Naive thymus-derived CD4-positive, alpha-beta T cell (primary cell): ENCODE measurements around the gene NOP9. TPM values are rescaled to one million over a fixed set of nuclear protein-coding genes. Genes with fewer than 3 reads are reported as not detected.
A peak's percentile ranks its signal among the peaks of the same experiment; 100 is the strongest.

Experiments used
- ATAC-seq: fragments of 150-1000 bp; cut with Tn5 transposase; 2 replicates; pipeline ENCODE4 v1.10.0; 2021; ENCODE audit warnings: mild to moderate bottlenecking, moderate library complexity
- CTCF ChIA-PET: fragments of 350-600 bp; sonication (Branson Sonifier 250); formaldehyde crosslinking; loops from one replicate; lab custom pipeline; 2021; ENCODE audit warnings: antibody characterized with exemption; lab: Charles Lee
- POLR2A ChIA-PET: fragments of 350-600 bp; sonication (Branson Sonifier 250); formaldehyde crosslinking; loops from one replicate; lab custom pipeline; 2021; ENCODE audit warnings: antibody characterized with exemption, inconsistent platforms; lab: Charles Lee
- DNase-seq, 9 donors: peaks; one replicate each; pipeline versions ENCODE4 v3.0.0 to v3.0.0-alpha.2; 2020 to 2022; ENCODE audit warnings: mixed read lengths in 1 of 9
- H3K27ac ChIP-seq: one replicate; pipeline ENCODE4 v1.7.0; 2013; ENCODE audit warnings: mild to moderate bottlenecking, low read depth, low read length, moderate library complexity
- H3K27me3 ChIP-seq, 2 donors: one replicate each; pipeline ENCODE4 v1.7.0; 2013; ENCODE audit warnings: low read length in 2 of 2, mild to moderate bottlenecking in 2 of 2, moderate library complexity in 2 of 2; ENCODE audit not compliant: control insufficient read depth in 2 of 2, insufficient read depth in 2 of 2
- H3K36me3 ChIP-seq, 3 experiments: 1 replicate in 2 of 3; 2 replicates in 1 of 3; pipeline ENCODE4 v1.7.0; 2013; ENCODE audit warnings: low read length in 3 of 3, mild to moderate bottlenecking in 3 of 3, moderate library complexity in 1 of 3; ENCODE audit not compliant: insufficient read depth in 3 of 3, control insufficient read depth in 2 of 3
- H3K4me1 ChIP-seq, 2 donors: one replicate each; pipeline ENCODE4 v1.7.0; 2013; ENCODE audit warnings: low read length in 2 of 2, mild to moderate bottlenecking in 2 of 2, moderate library complexity in 1 of 2; ENCODE audit not compliant: control insufficient read depth in 2 of 2, insufficient read depth in 2 of 2
- H3K4me3 ChIP-seq: 2 replicates; pipeline ENCODE4 v1.7.0; 2013; ENCODE audit warnings: mild to moderate bottlenecking, low read length
- H3K9me3 ChIP-seq, 3 experiments: 1 replicate in 2 of 3; 2 replicates in 1 of 3; pipeline ENCODE4 v1.7.0; 2013; ENCODE audit warnings: low read length in 3 of 3; ENCODE audit not compliant: control insufficient read depth in 2 of 3
- H3K27ac Mint-ChIP-seq, 9 donors: one replicate each; pipeline ENCODE4 v1.8.0; 2020 to 2022; ENCODE audit warnings: mixed read lengths in 9 of 9, mild to moderate bottlenecking in 8 of 9, moderate library complexity in 5 of 9, inconsistent platforms in 2 of 9
- H3K27me3 Mint-ChIP-seq, 5 donors: one replicate each; pipeline ENCODE4 v1.8.0; 2021 to 2022; ENCODE audit warnings: mixed read lengths in 5 of 5, mild to moderate bottlenecking in 1 of 5
- H3K36me3 Mint-ChIP-seq, 5 donors: one replicate each; pipeline ENCODE4 v1.8.0; 2020 to 2022; ENCODE audit warnings: mixed read lengths in 5 of 5, mild to moderate bottlenecking in 3 of 5, inconsistent platforms in 1 of 5
- H3K4me1 Mint-ChIP-seq, 7 donors: one replicate each; pipeline ENCODE4 v1.8.0; 2020 to 2022; ENCODE audit warnings: mixed read lengths in 7 of 7, mild to moderate bottlenecking in 3 of 7, inconsistent platforms in 1 of 7
- H3K4me3 Mint-ChIP-seq, 10 donors: one replicate each; pipeline ENCODE4 v1.8.0; 2020 to 2022; ENCODE audit warnings: mild to moderate bottlenecking in 10 of 10, mixed read lengths in 10 of 10, moderate library complexity in 6 of 10, inconsistent platforms in 2 of 10
- H3K9me3 Mint-ChIP-seq, 11 donors: one replicate each; pipeline ENCODE4 v1.8.0; 2020 to 2022; ENCODE audit warnings: mixed read lengths in 11 of 11, mild to moderate bottlenecking in 4 of 11, inconsistent platforms in 1 of 11, moderate library complexity in 1 of 11
- intact Hi-C, 2 donors: fragments of 100-400 bp; cut with micrococcal nuclease; formaldehyde crosslinking; loops; one replicate each; pipeline ENCODE4 v1.15.1; 2023
- polyA plus RNA-seq, 2 donors: library from polyadenylated mRNA; unstranded; fragments of 300-500 nt; fragmentation: Illumina TruSeq; gene quantifications; one replicate each; pipeline ENCODE4 v1.2.3, GENCODE V29; 2021
- total RNA-seq, 6 experiments: library from RNA in 5 of 6; stranded (reverse) in 5 of 6; gene quantifications; 1 replicate in 5 of 6; 2 replicates in 1 of 6; pipeline ENCODE4 v1.2.3 and lab custom pipeline; 2021 to 2026

NOP9 gene
- total and polyA plus RNA-seq, 7 experiments from 2014 or later, result 1.7 to 39.5 (median 23.9) TPM

GRCh38 chr14:24290746-24291145 lies 8.9 kb upstream of the NOP9 start:
- Histone ChIP-seq H3K27me3 (no peaks in the 10 kb centered on the region), H3K4me3 (no peak overlapping the region), H3K4me1 (no peaks in the 10 kb centered on the region), H3K27ac (no peak overlapping the region), H3K9me3 (no peaks in the 10 kb centered on the region), H3K36me3 (peaks cover 9 to 42% (median 9%) of the 10 kb centered on the region in 3 experiments)
- peaks cover under 1 to 19% (median 5%) of the 10 kb centered on the region in 7 donors for H3K4me1 Mint-ChIP-seq
- no peak overlapping the region for H3K4me3 Mint-ChIP-seq
- ChIA-PET CTCF (interaction anchor here (1.1 to 2.1 kb wide), 3 partner anchors 17 to 47 kb away, joined by 3 to 8 read pairs (median 7); partner anchors contain the start of genes CIDEB and TINF2), POLR2A (interaction anchor here (0.7 to 4.2 kb wide), 7 partner anchors 9 to 105 kb away, joined by 3 to 21 read pairs (median 4); partner anchors contain the start of genes DHRS1, NOP9, RABGGTA and TINF2)
- H3K27ac Mint-ChIP-seq, result peak overlapping the region in 3 of 9 donors; percentile 4 to 59 (median 33)
- H3K36me3 Mint-ChIP-seq, result peaks cover 0 to 35% (median 17%) of the 10 kb centered on the region in 5 donors
- peaks cover 0 to 2% (median 0%) of the 10 kb centered on the region in 5 donors for H3K27me3 Mint-ChIP-seq
- DNase-seq (no peak), ATAC-seq (no peak)
- intact Hi-C loops, result no loop called here
- peaks cover 0 to 2% (median 0%) of the 10 kb centered on the region in 11 donors for H3K9me3 Mint-ChIP-seq

- POLR2A ChIA-PET, result interaction anchor here (0.6 to 4.2 kb wide), 4 partner anchors 8 to 258 kb away, joined by 3 to 21 read pairs (median 6); partner anchors contain the start of genes DHRS1, NOP9 and TINF2
- peaks cover 13 to 49% (median 14%) of the 10 kb centered on the region in 3 experiments for H3K36me3 ChIP-seq
Measured at GRCh38 chr14:24291446-24292117, 8.1 kb upstream of the NOP9 start.

GRCh38 chr14:24292118-24292807 lies 7.4 kb upstream of the NOP9 start:
- Histone ChIP-seq H3K4me1 (peaks cover 0 to 8% of the 10 kb centered on the region in 2 donors), H3K36me3 (peaks cover 13 to 49% (median 14%) of the 10 kb centered on the region in 3 experiments), H3K4me3 (no peak overlapping the region), H3K9me3 (no peaks in the 10 kb centered on the region), H3K27me3 (no peaks in the 10 kb centered on the region), H3K27ac (no peak overlapping the region)
- Mint-ChIP-seq H3K36me3 (peaks cover 0 to 40% (median 23%) of the 10 kb centered on the region in 5 donors), H3K27ac (peak overlapping the region in 1 of 9 donors; percentile 82), H3K9me3 (peaks cover 0 to 2% (median 0%) of the 10 kb centered on the region in 11 donors), H3K4me3 (no peak overlapping the region), H3K4me1 (peaks cover 13 to 34% (median 18%) of the 10 kb centered on the region in 7 donors), H3K27me3 (no peaks in the 10 kb centered on the region)
- ChIA-PET CTCF (interaction anchor here (0.6 to 1.8 kb wide), 4 partner anchors 15 to 245 kb away, joined by 3 to 13 read pairs (median 4); partner anchors contain the start of gene TINF2), POLR2A (interaction anchor here (0.6 to 4.2 kb wide), 5 partner anchors 11 to 824 kb away, joined by 3 to 21 read pairs (median 5); partner anchors contain the start of genes LTB4R and TINF2)
- intact Hi-C loops, result no loop called here
- ATAC-seq (no peak), DNase-seq (no peak)

More at GRCh38 chr14:24291446-24292117, 8.1 kb upstream of the NOP9 start:
- ATAC-seq (no peak), DNase-seq (no peak)
- Mint-ChIP-seq H3K4me1 (peaks cover 7 to 27% (median 11%) of the 10 kb centered on the region in 7 donors), H3K4me3 (no peak overlapping the region), H3K27ac (no peak overlapping the region), H3K36me3 (peaks cover 0 to 40% (median 23%) of the 10 kb centered on the region in 5 donors), H3K9me3 (peaks cover 0 to 2% (median 0%) of the 10 kb centered on the region in 11 donors), H3K27me3 (no peaks in the 10 kb centered on the region)
- intact Hi-C loops, result no loop called here
- H3K27ac ChIP-seq, result no peak overlapping the region
- H3K27me3 ChIP-seq, result no peaks in the 10 kb centered on the region
- H3K9me3 ChIP-seq, result no peaks in the 10 kb centered on the region
- H3K4me3 ChIP-seq, result no peak overlapping the region
- CTCF ChIA-PET, result interaction anchor here (0.6 to 2.1 kb wide), 3 partner anchors 48 to 244 kb away, joined by 3 to 13 read pairs (median 8); partner anchors contain the start of gene TINF2
- peaks cover 0 to under 1% of the 10 kb centered on the region in 2 donors for H3K4me1 ChIP-seq

DNA sequence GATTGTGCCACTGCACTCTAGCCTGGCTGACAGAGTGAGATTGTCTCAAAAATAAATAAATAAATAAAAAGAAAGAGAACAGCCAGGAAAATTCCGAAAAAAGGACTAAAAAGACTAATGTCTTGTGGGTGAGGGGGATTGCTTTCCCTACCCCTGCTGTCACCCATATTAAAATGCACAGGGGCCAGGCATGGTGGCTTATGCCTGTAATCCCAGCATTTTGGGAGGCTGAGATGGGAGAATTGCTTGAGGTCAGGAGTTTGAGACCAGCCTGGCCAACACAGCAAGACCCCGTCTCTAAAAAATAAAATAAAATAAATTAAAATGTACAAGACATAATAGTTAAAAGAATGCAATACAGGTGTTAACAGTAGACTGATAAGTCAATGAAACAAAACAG lies 6.1 kb upstream of the NOP9 start:
- no peak for ATAC-seq
- no peaks in the 10 kb centered on the region for H3K9me3 ChIP-seq
- H3K4me1 ChIP-seq, result peaks cover 2 to 17% of the 10 kb centered on the region in 2 donors
- H3K27ac ChIP-seq, result no peak overlapping the region
- no peak for DNase-seq
- no peaks in the 10 kb centered on the region for H3K27me3 ChIP-seq
- Mint-ChIP-seq H3K4me3 (no peak overlapping the region), H3K27me3 (no peaks in the 10 kb centered on the region), H3K36me3 (peaks cover 0 to 40% (median 23%) of the 10 kb centered on the region in 5 donors), H3K4me1 (peaks cover 22 to 39% (median 26%) of the 10 kb centered on the region in 7 donors), H3K27ac (no peak overlapping the region), H3K9me3 (peaks cover 0 to 2% (median 0%) of the 10 kb centered on the region in 11 donors)
- intact Hi-C loops, result no loop called here
- H3K4me3 ChIP-seq, result no peak overlapping the region
- peaks cover 13 to 49% (median 14%) of the 10 kb centered on the region in 3 experiments for H3K36me3 ChIP-seq
- CTCF ChIA-PET, result interaction anchor here (1.5 to 1.8 kb wide), 2 partner anchors 13 to 50 kb away, joined by 5 to 13 read pairs; partner anchors contain the start of gene TINF2
- POLR2A ChIA-PET, result interaction anchor here (1.4 to 4.2 kb wide), 2 partner anchors 18 to 51 kb away, joined by 5 to 21 read pairs; partner anchors contain the start of genes LTB4R and TINF2

DNA sequence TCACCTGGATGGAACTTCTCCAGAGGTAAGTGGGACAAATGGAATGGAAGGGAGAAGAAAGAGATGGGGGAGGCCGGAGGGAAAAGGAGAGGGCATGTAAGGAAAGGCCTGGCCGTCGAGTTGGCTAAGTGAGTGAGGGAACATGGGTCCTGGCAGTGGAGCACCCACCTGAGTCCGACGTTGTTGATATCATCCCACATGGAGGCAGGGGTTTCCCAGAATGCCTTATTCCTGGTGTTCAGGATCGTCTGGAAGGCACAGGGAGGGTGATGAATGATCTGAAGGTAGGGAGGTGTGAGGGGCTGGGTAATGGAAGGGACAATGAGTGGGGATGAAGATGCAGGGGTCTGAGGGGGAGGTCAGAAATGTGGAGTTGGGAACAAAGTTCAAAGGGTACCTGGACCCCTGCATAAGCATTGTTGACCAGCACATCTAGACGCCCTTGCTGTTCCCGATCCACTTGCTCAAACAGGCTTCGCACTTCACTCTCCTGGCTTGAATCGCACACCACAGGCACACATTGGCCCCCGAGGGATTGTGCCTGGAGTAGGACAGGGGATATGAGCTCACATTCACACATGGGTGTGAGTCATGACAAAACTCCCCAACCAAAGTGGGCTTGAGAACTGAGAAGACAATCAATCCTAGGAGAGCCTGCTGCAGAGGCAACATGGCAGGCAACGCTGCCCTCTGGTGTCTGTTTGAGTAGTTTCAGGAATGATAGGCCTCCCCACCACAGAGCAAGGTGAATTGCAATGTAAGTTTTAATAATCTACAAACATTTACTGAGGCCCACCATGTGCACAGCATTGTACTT lies 3.1 kb upstream of the NOP9 start:
- Mint-ChIP-seq H3K27me3 (no peaks in the 10 kb centered on the region), H3K4me1 (peaks cover 24 to 61% (median 48%) of the 10 kb centered on the region in 7 donors), H3K9me3 (peaks cover 0 to 6% (median 0%) of the 10 kb centered on the region in 11 donors), H3K27ac (peak overlapping the region; percentile 73 to 95 (median 90)), H3K36me3 (peaks cover 0 to 26% (median 13%) of the 10 kb centered on the region in 5 donors), H3K4me3 (peak overlapping the region in 7 of 10 donors; percentile 5 to 89 (median 54))
- Histone ChIP-seq H3K36me3 (peaks cover 11 to 34% (median 14%) of the 10 kb centered on the region in 3 experiments), H3K27me3 (no peaks in the 10 kb centered on the region), H3K27ac (peak overlapping the region; percentile 62), H3K9me3 (no peaks in the 10 kb centered on the region), H3K4me1 (peaks cover 19 to 39% of the 10 kb centered on the region in 2 donors), H3K4me3 (no peak overlapping the region)
- peak; percentile 38 to 79 (median 69) for DNase-seq
- POLR2A ChIA-PET, result interaction anchor here (1.0 to 8.7 kb wide), 7 partner anchors 15 to 134 kb away, joined by 3 to 125 read pairs (median 12); partner anchors contain the start of genes CBLN3, CIDEB, KHNYN and LTB4R
- CTCF ChIA-PET, result interaction anchor here (0.7 to 9.4 kb wide), 16 partner anchors 12 to 664 kb away, joined by 3 to 140 read pairs (median 4); partner anchors contain the start of genes CIDEB, LTB4R, LTB4R2 and RABGGTA
- intact Hi-C loops, result loop anchor here (1.0 to 5.0 kb wide), 8 partner anchors 12 to 284 kb away; partner anchors contain the start of gene MDP1 (in 2 of the 2)
- peak; percentile 79 for ATAC-seq
